ENCODE data around the gene DUSP18. TPM values are rescaled to one million over a fixed set of nuclear protein-coding genes. Genes with fewer than 3 reads are reported as not detected.

The DUSP18 gene
- total RNA-seq, 1 donor: 14.1 TPM

GRCh38 chr22:30640361-30640760, 27.3 kb downstream of the DUSP18 start:
- no peak overlapping the region for H3K4me3 ChIP-seq (ENCODE audit: insufficient read depth, low read length)
- no peaks in the 10 kb centered on the region for H3K36me3 ChIP-seq (ENCODE audit: insufficient read depth, low read length)
- no peak overlapping the region for H3K27ac ChIP-seq (ENCODE audit: low read depth, low read length)
- TF ChIP-seq CTCF (IDR thresholded peaks at IDR 0.05; ENCODE audit: extremely low read depth, low read depth, low read length): no peak
- H3K4me2 ChIP-seq (ENCODE audit: insufficient read depth, low read length): no peak overlapping the region
- H4K20me1 ChIP-seq (ENCODE audit: insufficient read depth, low read length): peaks cover 18% of the 10 kb centered on the region
- H3K4me1 ChIP-seq (ENCODE audit: insufficient read depth, low read length): peaks cover 33% of the 10 kb centered on the region
- no peaks in the 10 kb centered on the region for H3K27me3 ChIP-seq (ENCODE audit: insufficient read depth, low read length)
- H3K9me3 ChIP-seq (ENCODE audit: low read depth, low read length): no peaks in the 10 kb centered on the region
- no peak overlapping the region for H2AFZ ChIP-seq (ENCODE audit: low read length)
- no peak for DNase-seq (ENCODE audit: insufficient read length, low spot score, missing footprints)
- H3K79me2 ChIP-seq (ENCODE audit: insufficient read depth, low read length): peaks cover 71% of the 10 kb centered on the region

GRCh38 chr22:30637701-30638114, 30.0 kb downstream of the DUSP18 start:
- Histone ChIP-seq H3K27me3 (ENCODE audit: insufficient read depth, low read length) (no peaks in the 10 kb centered on the region), H3K36me3 (ENCODE audit: insufficient read depth, low read length) (no peaks in the 10 kb centered on the region), H3K4me2 (ENCODE audit: insufficient read depth, low read length) (peak overlapping the region; percentile 98), H2AFZ (ENCODE audit: low read length) (no peak overlapping the region), H3K4me3 (ENCODE audit: insufficient read depth, low read length) (peak overlapping the region; percentile 89), H3K27ac (ENCODE audit: low read depth, low read length) (no peak overlapping the region), H3K4me1 (ENCODE audit: insufficient read depth, low read length) (peaks cover 29% of the 10 kb centered on the region), H4K20me1 (ENCODE audit: insufficient read depth, low read length) (peaks cover 9% of the 10 kb centered on the region), H3K9me3 (ENCODE audit: low read depth, low read length) (no peaks in the 10 kb centered on the region), H3K79me2 (ENCODE audit: insufficient read depth, low read length) (peaks cover 56% of the 10 kb centered on the region)
- no peak for TF ChIP-seq CTCF (IDR thresholded peaks at IDR 0.05; ENCODE audit: extremely low read depth, low read depth, low read length)
- DNase-seq (ENCODE audit: insufficient read length, low spot score, missing footprints): no peak

GRCh38 chr22:30636226-30637077, 31.2 kb downstream of the DUSP18 start:
- Histone ChIP-seq H3K79me2 (ENCODE audit: insufficient read depth, low read length) (peaks cover 48% of the 10 kb centered on the region), H4K20me1 (ENCODE audit: insufficient read depth, low read length) (peaks cover 9% of the 10 kb centered on the region)
- peak; percentile 87 for DNase-seq (ENCODE audit: insufficient read length, low spot score, missing footprints)

More at GRCh38 chr22:30636226-30637077, 31.2 kb downstream of the DUSP18 start:
- no peak for TF ChIP-seq CTCF (IDR thresholded peaks at IDR 0.05; ENCODE audit: extremely low read depth, low read depth, low read length)
- Histone ChIP-seq H3K9me3 (ENCODE audit: low read depth, low read length) (no peaks in the 10 kb centered on the region), H2AFZ (ENCODE audit: low read length) (peak overlapping the region; percentile 96), H3K27ac (ENCODE audit: low read depth, low read length) (peak overlapping the region; percentile 86), H3K4me3 (ENCODE audit: insufficient read depth, low read length) (peak overlapping the region; percentile 89), H3K4me2 (ENCODE audit: insufficient read depth, low read length) (peak overlapping the region; percentile 98), H3K27me3 (ENCODE audit: insufficient read depth, low read length) (no peaks in the 10 kb centered on the region), H3K36me3 (ENCODE audit: insufficient read depth, low read length) (no peaks in the 10 kb centered on the region), H3K4me1 (ENCODE audit: insufficient read depth, low read length) (peaks cover 29% of the 10 kb centered on the region)
